EL (cell line): Measurements from ENCODE around the gene AQP2.
A peak's percentile ranks its signal among the peaks of the same experiment; 100 is the strongest.

ENCODE experiments used
- DNase-seq: peaks from one replicate; pipeline ENCODE4 v3.0.0-alpha.2; 2016

The AQP2 gene

GRCh38 chr12:50005175-50005574 is 54.6 kb downstream of the AQP2 start:
- DNase-seq, result no peak

GRCh38 chr12:50006280-50006679 is 55.7 kb downstream of the AQP2 start:
- no peak for DNase-seq

GRCh38 chr12:50006754-50007442 is 56.4 kb downstream of the AQP2 start:
- peak; percentile 63 for DNase-seq
